Superior temporal gyrus (tissue), 1 donor: ENCODE measurements around the gene GASK1A.
"Not testable (repeated sequence)": the region's sequence is repeated elsewhere in the genome, so short reads cannot be mapped to it uniquely, and the experiment has no call there.

ENCODE experiments used
- DNase-seq: peaks from one replicate; pipeline ENCODE4 v3.0.0-alpha.2; 2016; ENCODE audit errors: extremely low spot score

Gene GASK1A

DNA sequence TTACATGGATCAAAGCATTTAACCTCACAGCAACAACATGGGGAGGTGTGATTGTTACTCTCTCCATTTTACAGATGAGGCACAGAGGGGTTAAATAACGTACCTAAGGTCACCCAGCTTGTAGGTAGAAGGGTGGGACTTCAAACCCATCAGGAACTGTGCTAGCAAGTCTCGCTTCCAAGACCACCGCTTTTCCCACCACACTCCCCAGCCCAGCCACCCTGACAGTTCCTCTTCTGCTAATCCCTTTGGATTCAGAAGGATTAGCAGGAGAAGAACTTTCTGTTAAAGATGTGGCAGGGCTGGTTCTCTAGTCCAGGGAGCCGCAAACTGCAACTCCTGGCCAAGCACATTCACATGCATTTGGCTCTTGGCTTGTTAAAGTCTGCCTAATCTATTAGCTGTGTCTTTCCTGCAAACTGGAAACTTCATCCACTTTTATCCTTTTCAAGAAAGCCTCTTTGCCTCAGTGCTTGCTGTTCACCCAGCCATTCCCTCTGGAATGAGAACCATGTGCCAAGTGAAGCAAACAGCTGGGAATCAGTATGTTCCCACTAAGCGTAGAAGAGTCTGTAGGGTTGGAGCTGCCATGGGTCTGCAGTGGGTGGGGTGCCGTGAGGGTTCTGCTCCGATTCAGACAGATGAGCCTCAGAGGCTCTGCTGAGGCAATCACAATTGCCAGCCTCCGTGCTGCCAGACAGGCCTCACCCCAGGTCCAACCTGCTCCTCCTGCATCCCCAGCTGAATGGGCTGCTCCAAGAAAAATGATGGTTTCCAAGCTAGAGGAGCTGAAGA, 82.2 kb downstream of the GASK1A start:
- DNase-seq: no peak

GRCh38 chr3:43062040-43062563, 83.0 kb downstream of the GASK1A start:
- no peak for DNase-seq

- no peak for DNase-seq
These were observed 83.5 kb downstream of the GASK1A start for GRCh38 chr3:43062564-43063040.

DNA sequence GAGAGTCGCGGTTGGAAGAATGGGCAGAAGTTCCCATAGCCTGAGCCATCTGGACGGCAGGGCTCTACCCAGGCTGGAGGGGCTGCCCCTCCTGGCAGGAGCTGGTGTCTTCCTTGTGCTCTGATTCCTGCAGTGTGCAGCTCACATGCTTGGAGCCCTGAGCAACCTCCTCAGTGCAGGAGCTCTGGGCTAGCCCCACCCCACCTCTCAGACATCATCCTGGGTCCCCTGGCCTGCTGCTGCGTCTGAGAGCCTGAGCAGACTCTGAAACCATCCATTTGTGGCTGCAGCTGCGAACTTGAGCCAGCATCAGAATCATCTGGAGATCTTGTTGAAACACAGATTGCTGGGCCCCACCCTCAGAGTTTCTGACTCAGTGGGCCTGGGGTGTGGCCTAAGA, 84.0 kb downstream of the GASK1A start:
- no peak for DNase-seq

- not testable (repeated sequence) for DNase-seq
These were observed 91.6 kb downstream of the GASK1A start for GRCh38 chr3:43070670-43071069.

DNA sequence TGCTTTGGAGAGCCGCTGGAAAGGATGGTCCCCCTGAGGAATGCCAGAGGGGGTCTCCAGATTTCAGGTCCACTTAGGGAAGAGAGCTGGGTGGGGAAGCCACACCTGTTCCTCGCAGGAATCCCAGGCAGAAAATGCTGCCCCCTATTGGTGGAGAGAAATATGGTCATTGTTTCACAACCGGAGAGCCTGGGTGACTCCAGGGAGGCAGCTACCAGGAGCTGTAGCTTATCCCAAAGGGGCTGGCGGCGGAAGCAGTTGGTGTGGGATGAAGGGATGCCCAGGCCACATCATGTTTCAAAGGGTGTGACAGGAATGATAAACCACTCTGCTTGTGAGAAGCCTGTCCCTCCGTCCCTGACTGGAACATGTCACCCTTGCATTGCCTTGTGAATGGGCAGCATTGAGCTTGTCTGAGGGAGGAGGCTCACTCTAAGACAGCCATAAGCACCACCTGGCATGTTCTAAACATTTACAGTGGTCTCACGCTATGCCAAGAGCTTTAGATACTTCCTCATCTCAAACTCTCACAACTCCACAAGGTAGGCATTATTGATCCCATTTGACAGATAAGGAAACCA, 92.3 kb downstream of the GASK1A start:
- DNase-seq: no peak

DNA sequence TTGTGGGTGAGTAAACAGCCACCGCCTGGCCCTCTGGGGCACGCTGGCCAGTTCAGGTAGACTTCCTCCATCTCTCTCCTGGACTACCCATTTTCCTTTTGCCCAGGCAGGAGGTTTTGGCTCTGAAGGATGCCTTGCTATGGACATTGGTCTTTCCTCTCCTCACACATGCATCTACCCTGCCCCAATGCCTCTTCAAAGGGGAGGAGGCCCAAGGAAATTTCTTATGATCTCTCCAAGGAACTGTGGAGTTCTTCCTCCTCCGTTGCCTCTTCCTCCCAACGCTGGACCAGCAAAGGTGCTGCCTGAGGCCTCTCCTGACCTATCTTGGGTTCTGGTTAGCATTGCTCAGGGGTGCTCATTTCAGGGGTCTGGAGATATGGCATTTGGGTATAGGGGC, 93.2 kb downstream of the GASK1A start:
- DNase-seq: no peak

GRCh38 chr3:43073116-43073835, 94.2 kb downstream of the GASK1A start:
- no peak for DNase-seq

GRCh38 chr3:43073836-43074220, 94.7 kb downstream of the GASK1A start:
- no peak for DNase-seq

GRCh38 chr3:43074482-43074881, 95.4 kb downstream of the GASK1A start:
- no peak for DNase-seq

GRCh38 chr3:43074901-43075689, 96.0 kb downstream of the GASK1A start:
- peak; percentile 31 for DNase-seq

GRCh38 chr3:43075904-43076661, 97.0 kb downstream of the GASK1A start:
- DNase-seq: no peak

- no peak for DNase-seq
These were observed 97.7 kb downstream of the GASK1A start for GRCh38 chr3:43076857-43077256.

DNA sequence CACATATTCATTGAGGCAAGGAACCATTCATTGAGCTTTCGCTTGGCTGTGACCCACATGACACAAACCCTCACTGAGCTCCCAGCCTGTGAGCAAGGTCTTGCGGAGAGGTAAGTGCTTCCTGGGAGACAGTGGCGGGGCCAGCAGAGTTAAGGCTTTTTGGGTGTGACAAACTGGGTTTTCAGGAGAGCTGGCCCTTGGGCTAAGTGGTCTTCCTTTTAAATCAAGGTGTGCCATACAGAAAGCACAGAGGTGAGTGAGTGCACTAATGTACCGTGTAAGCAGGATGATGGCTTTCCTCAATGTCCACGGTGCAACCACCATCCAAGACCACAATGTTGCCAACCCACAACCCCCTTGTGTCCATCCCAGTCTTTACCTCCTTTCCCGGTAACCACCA, 98.2 kb downstream of the GASK1A start:
- DNase-seq: no peak

GRCh38 chr3:43077707-43078106, 98.6 kb downstream of the GASK1A start:
- DNase-seq: no peak

DNA sequence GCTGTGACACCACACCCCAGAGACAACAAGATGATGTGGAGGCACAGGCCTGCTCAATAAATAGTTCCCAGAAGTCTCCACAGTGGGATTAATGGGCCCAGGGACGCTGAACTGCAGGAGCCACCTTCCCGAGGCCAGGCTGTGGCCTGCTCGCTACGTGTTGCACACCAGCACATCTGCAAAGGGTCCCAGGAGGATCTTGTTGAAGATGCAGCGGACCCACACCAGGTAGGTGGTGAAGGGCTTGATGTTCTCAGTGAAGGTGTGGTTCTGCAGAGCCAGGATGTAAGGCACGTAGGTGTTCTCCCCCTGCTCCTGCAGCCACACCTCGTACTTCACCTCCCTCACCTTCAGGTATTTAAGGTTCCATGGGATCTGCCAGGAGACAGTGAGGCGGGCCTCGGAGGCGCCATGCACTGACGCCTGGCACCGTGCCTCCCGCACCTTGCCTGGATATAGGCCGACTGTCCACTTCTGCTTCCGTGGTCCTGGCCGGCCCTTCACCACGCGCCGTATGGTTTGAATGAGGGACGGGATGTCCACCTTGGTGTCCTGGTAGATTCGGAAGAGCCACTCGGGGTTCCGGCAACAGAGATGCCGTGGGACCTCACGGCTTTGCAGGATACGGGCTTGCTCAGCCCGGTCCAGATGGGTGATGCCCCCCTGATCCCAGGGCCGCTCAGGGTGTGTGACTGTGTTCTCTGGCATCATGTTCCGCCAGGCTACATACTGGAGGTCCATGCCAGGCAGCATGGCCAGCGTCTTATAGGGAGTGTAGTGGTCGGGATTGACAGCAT, 100.6 kb downstream of the GASK1A start:
- DNase-seq: no peak

DNA sequence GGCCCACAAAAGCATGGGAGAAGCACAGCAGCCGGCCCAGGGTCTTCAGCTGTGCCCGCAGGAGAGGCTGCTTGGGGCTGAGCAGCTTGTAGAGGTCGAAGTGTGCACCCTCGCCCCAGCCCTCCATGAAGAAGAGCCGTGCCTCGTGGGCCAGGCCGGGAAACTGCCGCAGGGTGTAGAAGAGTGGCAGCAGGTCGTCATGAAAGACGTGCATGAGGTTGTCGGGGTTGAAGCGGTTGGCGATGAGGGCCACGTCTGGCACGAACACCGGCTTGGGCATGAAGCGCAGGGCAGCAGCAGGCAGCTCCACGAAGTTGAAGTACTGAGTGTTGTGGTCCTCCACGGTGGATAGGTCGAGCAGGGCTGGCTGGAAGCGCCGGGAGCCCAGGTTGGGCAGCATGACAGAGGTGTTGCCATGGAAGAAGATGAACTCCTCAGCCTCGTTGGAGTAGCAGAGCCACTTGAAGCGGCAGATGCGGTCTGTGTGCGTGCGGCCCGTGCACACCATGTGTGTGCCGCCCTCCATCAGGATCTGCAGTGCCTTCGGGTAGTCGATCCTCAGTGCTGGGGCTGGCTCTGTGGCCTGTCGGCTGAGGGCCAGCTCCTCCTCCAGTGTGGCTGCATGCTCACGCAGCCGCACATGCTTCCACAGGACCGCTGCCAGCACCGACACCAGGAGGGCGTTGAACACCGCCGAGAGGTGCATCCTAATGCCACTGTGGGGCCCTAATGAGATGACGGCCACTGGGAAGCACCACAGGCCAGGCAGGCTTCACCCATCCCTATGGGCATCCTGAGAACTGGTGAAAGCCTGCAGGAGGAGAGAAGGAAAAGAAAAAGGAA, 101.8 kb downstream of the GASK1A start:
- no peak for DNase-seq

GRCh38 chr3:43081796-43082195, 102.7 kb downstream of the GASK1A start:
- no peak for DNase-seq

- DNase-seq: no peak
These were observed 103.3 kb downstream of the GASK1A start for GRCh38 chr3:43082457-43082856.
